Endometrium (tissue), 2 donors: ENCODE measurements around the gene KMT2B.
A peak's percentile ranks its signal among the peaks of the same experiment; 100 is the strongest.
"Not testable (repeated sequence)": the region's sequence is repeated elsewhere in the genome, so short reads cannot be mapped to it uniquely, and the experiment has no call there.

Source experiments
- FAIRE-seq: peaks from 2 replicates; lab custom pipeline; 2012; peaks lifted over from hg19 to GRCh38; lab: Jason Lieb, UNC
- donor health status: control.
- donor health status: control.

KMT2B gene

DNA sequence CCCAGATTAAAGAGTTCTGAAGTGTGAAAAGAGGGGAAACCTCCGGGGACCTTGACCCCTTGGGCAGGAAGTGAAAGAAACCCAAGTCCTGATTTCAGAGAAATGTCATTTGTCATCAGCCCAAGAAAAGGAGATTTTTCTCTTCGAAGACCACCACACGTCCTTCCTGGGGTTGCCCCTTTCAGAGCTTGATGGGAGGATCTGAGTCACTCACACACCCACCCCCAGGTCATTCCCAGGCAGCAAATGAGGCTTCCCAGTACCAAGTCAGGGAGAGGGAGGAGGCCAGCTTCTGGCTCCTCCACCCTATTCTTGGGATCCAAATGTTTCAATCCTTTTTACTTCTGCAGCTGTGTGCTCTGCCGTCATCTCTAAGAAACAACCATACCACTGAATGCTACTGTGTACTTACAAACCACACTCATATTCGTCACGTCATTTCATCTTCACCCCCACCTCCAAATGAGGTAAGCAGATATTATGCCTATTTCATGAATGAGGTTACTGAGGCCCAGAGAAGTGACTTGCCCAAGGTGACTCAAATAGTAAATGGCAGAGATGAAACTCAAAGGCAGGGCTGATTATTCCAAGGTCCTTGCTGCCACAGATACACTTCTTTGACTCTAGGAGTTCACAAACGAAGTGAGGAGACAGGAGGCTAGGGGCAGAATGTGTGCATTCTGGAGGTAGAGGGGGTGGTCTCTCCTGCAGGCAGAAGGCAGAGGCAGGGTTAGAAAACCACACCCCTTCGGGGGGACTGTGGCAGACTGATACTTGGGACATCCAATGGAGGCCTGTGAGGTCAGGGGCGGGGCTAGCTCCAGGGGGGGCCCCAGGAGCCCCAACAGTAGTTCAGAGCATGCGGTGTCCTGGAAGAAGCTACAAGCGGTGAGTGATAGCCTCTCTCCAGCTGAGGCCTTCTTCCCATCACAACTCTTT is 5.0 kb upstream of the KMT2B start:
- FAIRE-seq = no peak

DNA sequence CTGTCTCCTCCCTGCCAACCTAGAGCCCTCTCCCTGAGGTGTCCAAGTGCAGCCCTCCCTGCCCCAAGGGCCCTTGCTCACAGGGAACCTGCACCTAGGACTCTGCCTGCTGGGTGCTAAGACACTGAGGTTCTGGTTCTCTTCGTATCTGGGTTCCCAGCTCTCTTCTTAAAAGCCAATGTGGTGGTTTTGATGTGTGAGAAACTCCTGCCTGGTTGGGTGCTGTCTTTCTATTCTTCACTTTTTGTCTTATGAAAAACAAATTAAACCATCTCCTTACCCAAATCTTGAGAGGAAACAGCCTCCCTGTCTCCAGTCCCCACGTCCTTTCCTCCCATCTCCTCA is 4.3 kb upstream of the KMT2B start:
- no peak for FAIRE-seq

GRCh38 chr19:35713904-35714495 is 3.8 kb upstream of the KMT2B start:
- no peak for FAIRE-seq

GRCh38 chr19:35714601-35715354 is 3.0 kb upstream of the KMT2B start:
- FAIRE-seq = no peak

GRCh38 chr19:35715355-35715809 is 2.4 kb upstream of the KMT2B start:
- no peak for FAIRE-seq

GRCh38 chr19:35715981-35716800 is 1.6 kb upstream of the KMT2B start:
- no peak for FAIRE-seq

DNA sequence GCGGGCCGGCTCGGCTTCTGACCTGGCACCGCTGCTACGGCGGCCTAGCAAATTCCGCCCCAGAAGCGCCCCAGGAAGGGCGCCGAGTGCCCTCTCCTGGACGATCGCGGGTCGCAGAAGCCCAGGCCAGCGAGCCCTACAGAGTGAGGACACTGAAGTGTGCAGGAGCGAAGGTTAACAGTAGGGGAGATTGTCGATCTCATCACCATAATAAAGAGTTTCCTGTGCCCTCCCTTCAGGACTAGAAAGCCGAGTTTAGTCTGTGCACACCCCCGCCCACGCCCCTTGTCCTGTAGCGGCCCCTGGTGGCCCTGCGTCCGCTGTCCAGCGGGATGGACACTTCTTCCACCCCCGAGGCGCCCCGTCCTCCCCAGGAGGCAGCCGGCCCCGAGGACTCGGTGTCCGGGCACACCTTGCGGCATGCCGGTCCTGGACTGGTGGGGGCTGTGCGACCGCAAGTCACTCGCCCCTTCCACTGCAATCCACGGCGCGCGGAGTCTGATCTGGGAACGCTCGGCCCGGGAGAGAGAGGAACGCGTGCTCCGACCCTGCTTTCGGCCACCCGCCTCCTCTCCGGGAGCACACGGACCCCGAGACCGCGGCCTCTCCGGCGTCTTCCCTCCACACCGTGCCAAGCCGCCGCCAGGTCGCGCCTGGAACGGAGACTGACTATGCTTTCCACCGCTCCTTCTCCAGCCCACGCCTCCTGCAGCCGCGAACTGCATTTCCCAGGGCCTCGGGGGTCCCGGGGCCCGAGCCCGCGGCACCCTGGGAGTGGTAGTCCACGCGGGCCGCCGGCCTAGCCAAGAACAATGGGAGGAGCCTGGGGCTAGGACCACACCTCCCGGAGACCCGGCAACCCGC is 770 bp upstream of the KMT2B start:
- peak; percentile 64 for FAIRE-seq

DNA sequence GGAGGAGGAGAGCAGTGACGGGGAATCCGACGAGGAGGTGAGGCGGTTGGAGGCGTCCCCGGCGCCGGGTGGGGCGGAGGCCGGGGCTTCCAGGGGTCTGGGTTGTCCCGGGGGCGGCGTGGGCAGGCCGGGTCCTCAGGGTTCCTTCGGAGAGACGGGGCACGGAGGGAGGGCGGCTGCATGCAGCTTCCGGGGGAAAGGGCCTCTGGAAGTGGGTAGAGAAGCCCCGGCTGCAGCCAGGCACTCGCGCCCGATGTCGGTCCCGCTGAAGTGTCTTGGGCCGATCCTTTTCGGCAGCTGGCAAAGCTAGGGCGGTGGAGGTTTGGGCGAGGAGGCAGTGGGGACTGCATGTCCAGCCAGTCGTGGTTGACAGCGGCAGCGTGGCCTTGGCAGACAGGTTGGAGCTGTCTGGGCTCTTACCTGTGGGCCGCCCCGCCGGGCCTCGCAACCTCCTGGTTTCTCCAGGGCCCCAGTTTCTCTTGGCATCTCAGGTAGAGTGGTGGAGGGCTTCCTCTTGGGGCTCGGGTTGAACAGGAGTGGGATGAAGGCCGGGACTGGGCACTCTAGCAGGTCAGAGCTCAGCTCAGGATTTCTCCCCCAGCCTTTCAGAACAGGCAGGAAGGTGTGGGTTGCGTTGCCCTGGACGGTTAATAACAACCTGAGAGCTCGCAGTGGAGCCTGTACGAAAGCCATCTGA is 690 bp downstream of the KMT2B start:
- no peak for FAIRE-seq

DNA sequence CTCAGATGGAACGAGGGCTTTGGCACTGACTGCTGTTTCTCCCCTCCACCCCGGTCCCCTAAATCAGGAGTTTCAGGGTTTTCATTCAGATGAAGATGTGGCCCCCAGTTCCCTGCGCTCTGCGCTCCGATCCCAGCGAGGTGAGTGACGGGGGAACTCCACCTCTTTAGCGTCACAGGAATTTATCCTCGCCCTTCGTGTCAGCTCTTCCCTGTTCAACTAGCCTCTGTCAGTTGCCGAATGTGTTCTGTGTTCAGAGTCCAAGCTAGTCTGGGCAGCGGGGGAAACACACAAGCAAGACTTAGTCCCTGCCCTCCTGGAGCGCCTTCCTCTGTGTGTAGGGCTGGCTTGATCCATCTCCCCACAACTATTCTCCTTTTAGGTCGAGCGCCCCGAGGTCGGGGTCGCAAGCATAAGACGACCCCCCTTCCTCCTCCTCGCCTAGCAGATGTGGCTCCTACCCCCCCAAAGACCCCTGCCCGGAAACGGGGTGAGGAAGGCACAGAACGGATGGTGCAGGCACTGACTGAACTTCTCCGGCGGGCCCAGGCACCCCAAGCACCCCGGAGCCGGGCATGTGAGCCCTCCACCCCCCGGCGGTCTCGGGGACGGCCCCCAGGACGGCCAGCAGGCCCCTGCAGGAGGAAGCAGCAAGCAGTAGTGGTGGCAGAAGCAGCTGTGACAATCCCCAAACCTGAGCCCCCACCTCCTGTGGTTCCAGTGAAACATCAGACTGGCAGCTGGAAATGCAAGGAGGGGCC is 1.8 kb downstream of the KMT2B start:
- FAIRE-seq = no peak

- no peak for FAIRE-seq
These were observed 2.3 kb downstream of the KMT2B start for GRCh38 chr19:35720163-35720524.

- FAIRE-seq = no peak
These were observed 2.8 kb downstream of the KMT2B start for GRCh38 chr19:35720648-35721047.

GRCh38 chr19:35721374-35721773 is 3.6 kb downstream of the KMT2B start:
- FAIRE-seq = no peak

DNA sequence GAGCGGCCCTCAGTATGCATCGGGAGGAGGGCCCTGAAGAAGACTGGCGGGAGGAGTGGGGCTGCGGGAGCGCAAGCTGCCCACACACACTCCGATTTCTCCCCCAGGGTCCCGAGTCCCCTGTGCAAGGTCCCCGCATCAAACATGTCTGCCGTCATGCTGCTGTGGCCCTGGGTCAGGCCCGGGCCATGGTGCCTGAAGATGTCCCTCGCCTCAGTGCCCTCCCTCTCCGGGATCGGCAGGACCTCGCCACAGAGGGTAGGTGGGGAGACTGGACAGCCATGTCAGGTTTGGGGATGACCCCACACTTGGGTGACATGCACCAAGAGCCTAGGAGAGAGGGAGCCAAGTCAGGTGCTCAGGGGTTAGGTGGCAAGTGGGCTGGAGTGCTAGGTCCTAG is 4.7 kb downstream of the KMT2B start:
- FAIRE-seq = no peak

DNA sequence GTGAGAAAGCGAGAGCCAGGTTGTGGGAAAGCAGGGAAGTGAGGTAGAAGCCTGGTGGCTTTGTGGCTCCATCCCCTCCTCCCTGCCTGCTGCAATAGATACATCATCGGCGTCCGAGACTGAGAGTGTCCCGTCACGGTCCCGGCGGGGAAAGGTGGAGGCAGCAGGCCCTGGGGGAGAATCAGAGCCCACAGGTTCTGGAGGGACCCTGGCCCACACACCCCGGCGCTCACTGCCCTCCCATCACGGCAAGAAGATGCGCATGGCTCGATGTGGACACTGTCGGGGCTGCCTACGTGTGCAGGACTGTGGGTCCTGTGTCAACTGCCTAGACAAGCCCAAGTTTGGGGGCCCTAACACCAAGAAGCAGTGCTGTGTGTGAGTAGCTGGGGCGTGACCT is 5.1 kb downstream of the KMT2B start:
- no peak for FAIRE-seq

GRCh38 chr19:35723671-35724070 is 5.9 kb downstream of the KMT2B start:
- no peak for FAIRE-seq

DNA sequence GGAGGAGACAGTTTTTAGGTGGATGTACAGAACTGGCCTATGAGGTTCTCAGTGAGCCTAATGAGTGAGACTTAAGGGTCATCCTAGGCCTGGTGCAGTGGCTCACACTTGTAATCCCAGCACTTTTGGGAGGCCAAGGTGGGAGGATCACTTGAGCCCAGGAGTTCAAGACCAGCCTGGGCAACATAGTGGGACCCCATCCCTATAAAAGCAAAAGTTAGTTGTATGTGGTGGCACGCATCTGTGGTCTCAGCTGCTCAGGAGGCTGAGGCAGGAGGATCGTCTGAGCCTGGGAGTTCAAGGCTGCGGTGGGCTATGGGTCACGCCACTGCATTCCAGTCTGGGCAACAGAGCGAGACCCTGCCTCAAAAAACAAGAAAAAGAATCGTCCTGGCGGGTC is 6.3 kb downstream of the KMT2B start:
- not testable (repeated sequence) for FAIRE-seq

DNA sequence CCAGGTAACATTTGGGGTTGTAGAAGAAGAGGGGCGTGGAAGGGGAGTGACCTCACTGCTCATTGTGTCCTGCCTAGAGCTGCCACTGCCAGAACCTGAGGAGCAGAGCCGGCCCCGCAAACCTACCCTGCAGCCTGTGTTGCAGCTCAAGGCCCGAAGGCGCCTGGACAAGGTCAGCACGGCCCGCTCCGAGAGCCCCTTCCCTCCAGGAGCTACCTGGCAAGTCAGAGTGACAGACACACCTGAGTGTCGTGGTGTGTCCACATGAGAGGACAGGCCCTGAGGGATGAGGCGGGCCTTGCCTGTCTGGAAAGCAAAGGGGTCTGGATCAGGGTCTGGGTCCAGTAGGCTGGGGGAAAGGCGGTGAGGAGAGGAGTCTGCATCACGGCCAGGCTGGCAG is 6.8 kb downstream of the KMT2B start:
- FAIRE-seq = no peak

GRCh38 chr19:35725216-35725861 is 7.5 kb downstream of the KMT2B start:
- no peak for FAIRE-seq
